GM23248 (cell line): ENCODE data around the gene DNAH8.

Source experiments
- EZH2 ChIP-seq: fragments of 200-600 bp; sonication (generic); IDR thresholded peaks from 2 replicates; pipeline ENCODE4 v1.6.1; 2018; ENCODE audit warnings: antibody characterized with exemption, mild to moderate bottlenecking; ENCODE audit not compliant: insufficient read depth, poor library complexity, severe bottlenecking
- EZH2phosphoT487 ChIP-seq: fragments of 200-600 bp; sonication (generic); IDR thresholded peaks from 2 replicates; pipeline ENCODE4 v1.6.1; 2018; ENCODE audit warnings: antibody characterized with exemption, moderate library complexity, mild to moderate bottlenecking, low read depth; ENCODE audit not compliant: insufficient read depth

DNA sequence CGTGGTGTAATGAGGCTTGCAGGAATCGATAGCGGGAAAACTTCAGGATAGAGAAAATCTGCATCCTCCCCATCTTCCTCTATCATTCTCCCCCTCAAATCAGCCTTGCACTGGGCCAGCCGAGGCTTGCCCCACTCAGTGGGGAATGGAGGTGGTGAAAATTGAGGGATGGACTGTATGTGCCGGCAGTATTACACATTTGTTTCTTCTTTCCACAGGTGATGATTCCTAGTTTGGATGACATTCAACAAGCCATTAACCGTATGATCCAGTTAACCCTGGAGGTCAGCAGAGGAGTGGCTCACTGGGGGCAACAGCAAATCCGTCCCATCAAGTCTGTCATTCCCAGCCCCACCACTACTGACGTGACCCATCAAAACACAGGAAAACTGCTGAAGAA lies 100.1 kb downstream of the DNAH8 start:
- TF ChIP-seq EZH2 (no peak), EZH2phosphoT487 (no peak)
